Renal cortical epithelial cell (primary cell): Measurements from ENCODE around the gene ATPAF2. TPM values are rescaled to one million over a fixed set of nuclear protein-coding genes. Genes with fewer than 3 reads are reported as not detected.
"Not testable (repeated sequence)": the region's sequence is repeated elsewhere in the genome, so short reads cannot be mapped to it uniquely, and the experiment has no call there.

Source experiments
- DNase-seq: peaks from one replicate; pipeline ENCODE4 v3.0.0-alpha.2; 2011; ENCODE audit warnings: low read depth
- total RNA-seq: library from RNA; depleted of rRNA; stranded (reverse); fragments of >200 nt; gene quantifications from 2 replicates; pipeline ENCODE4 v1.2.3, GENCODE V29; 2014

Gene ATPAF2
- total RNA-seq, 1 donor from 2014 or later: 17.4 TPM

GRCh38 chr17:18009609-18010420 lies 29.2 kb downstream of the ATPAF2 start:
- DNase-seq: no peak

GRCh38 chr17:18008496-18009268 lies 30.3 kb downstream of the ATPAF2 start:
- peak; percentile 62 for DNase-seq

- no peak for DNase-seq
Measured at GRCh38 chr17:18006495-18007239, 32.3 kb downstream of the ATPAF2 start.

- DNase-seq: no peak
Measured at GRCh38 chr17:18005496-18005895, 33.5 kb downstream of the ATPAF2 start.

- DNase-seq: no peak
Measured at GRCh38 chr17:18004884-18005305, 34.1 kb downstream of the ATPAF2 start.

- no peak for DNase-seq
Measured at GRCh38 chr17:18004345-18004744, 34.6 kb downstream of the ATPAF2 start.

- DNase-seq: no peak
Measured at GRCh38 chr17:18002171-18002570, 36.8 kb downstream of the ATPAF2 start.

GRCh38 chr17:18000030-18000408 lies 38.9 kb downstream of the ATPAF2 start:
- no peak for DNase-seq

GRCh38 chr17:17999364-18000029 lies 39.5 kb downstream of the ATPAF2 start:
- no peak for DNase-seq

GRCh38 chr17:17998934-17999333 lies 40.0 kb downstream of the ATPAF2 start:
- DNase-seq: no peak

- DNase-seq: not testable (repeated sequence)
Measured at GRCh38 chr17:17995887-17996286, 43.1 kb downstream of the ATPAF2 start.

GRCh38 chr17:17994271-17995069 lies 44.5 kb downstream of the ATPAF2 start:
- no peak for DNase-seq

- no peak for DNase-seq
Measured at GRCh38 chr17:17993852-17994251, 45.1 kb downstream of the ATPAF2 start.

GRCh38 chr17:17993366-17993765 lies 45.6 kb downstream of the ATPAF2 start:
- no peak for DNase-seq

GRCh38 chr17:17990282-17990681 lies 48.7 kb downstream of the ATPAF2 start:
- DNase-seq: peak; percentile 29

GRCh38 chr17:17989618-17990017 lies 49.4 kb downstream of the ATPAF2 start:
- DNase-seq: no peak

- DNase-seq: no peak
Measured at GRCh38 chr17:17989081-17989480, 49.9 kb downstream of the ATPAF2 start.

GRCh38 chr17:17988427-17988945 lies 50.5 kb downstream of the ATPAF2 start:
- no peak for DNase-seq

- DNase-seq: no peak
Measured at GRCh38 chr17:17987901-17988300, 51.1 kb downstream of the ATPAF2 start.

GRCh38 chr17:17987187-17987896 lies 51.6 kb downstream of the ATPAF2 start:
- no peak for DNase-seq
